ENCODE measurements around the gene ELOVL2.

ELOVL2 gene

DNA sequence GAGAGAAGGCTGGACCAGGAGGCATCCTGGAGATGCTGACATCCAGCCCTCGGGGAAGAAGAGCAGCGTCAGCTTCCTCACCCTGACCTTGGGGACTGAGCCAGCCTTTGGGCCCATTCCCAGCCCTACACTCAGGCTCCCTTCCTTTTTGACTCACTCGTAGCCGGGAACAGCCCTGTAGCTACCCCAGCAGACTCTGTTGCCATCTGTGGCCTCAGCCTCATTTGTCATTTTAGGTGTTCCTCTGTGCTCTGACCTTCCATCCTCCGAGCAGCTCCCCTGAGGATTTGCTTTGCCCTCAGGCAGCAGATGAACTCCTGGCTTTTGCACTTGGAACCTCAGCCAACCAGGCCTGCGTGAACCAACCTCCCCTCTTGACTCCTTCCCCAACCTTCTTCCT, 67.5 kb downstream of the ELOVL2 start:
- no peak for DNase-seq

- DNase-seq: no peak
Observed at GRCh38 chr6:10972196-10972595, 71.9 kb downstream of the ELOVL2 start.

GRCh38 chr6:10970731-10971130, 73.4 kb downstream of the ELOVL2 start:
- no peak for DNase-seq

DNA sequence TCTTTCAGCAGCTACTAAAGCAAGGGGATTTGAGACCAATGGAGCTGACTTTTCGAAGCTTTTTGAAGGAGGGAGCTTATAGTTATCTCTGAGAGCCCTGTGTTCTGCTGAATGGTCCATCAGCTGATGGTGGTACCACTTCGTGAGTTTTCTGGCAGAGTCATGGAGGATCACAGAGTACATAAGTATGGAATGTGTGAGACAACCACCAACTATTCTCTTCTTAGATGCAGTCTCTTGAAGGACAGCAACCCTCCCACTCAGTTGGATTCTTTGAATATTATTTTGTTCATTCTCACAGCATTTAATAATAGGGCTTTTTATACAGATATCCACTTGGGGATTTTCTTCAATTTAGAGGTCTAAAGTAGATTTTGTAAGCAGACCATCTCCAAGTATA, 75.3 kb downstream of the ELOVL2 start:
- DNase-seq: no peak

GRCh38 chr6:10964684-10965083, 79.4 kb downstream of the ELOVL2 start:
- no peak for DNase-seq

- DNase-seq: no peak
Observed at GRCh38 chr6:10963113-10963512, 81.0 kb downstream of the ELOVL2 start.

GRCh38 chr6:10962673-10963072, 81.4 kb downstream of the ELOVL2 start:
- DNase-seq: no peak

DNA sequence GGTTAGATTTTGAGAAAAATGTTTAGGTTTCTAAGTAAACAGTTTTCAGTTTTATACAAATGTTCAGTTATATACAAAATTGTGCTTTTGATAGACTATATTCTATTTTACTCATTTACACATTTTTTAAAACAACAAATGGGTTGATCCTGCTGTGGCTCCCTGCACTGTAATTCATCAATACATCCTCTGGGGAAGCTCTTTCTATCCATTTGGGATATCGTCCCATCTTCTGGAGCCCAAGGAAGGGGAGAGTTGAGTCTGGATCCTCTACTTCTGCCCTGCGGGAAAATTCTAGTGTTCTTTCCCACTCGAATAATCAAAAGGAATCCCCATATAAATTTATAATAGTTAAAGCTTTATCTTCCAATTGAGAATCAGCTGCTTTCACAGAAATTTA, 82.3 kb downstream of the ELOVL2 start:
- no peak for DNase-seq

DNA sequence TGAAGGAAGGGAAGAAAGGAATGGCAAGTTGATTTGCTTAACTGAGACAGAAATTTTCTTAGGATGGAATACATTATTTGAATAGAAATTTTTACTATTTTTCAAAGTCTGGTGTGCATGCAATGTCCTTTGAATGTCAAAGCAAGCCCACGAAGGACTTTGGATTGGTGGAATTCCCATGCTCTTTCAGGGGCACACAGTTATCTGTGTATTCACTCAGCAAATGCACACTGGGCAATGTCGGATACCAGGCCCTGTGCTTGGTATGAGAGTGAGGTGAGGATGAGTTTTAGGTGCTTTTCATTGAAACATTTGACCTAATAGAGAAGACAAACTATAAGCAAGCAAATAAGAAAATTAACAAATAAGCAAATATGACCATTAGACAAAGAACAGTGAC, 83.9 kb downstream of the ELOVL2 start:
- no peak for DNase-seq

GRCh38 chr6:10957414-10957886, 86.7 kb downstream of the ELOVL2 start:
- no peak for DNase-seq

GRCh38 chr6:10956776-10957175, 87.3 kb downstream of the ELOVL2 start:
- no peak for DNase-seq

- DNase-seq: peak; percentile 78
Observed at GRCh38 chr6:10954590-10955010, 89.5 kb downstream of the ELOVL2 start.

DNA sequence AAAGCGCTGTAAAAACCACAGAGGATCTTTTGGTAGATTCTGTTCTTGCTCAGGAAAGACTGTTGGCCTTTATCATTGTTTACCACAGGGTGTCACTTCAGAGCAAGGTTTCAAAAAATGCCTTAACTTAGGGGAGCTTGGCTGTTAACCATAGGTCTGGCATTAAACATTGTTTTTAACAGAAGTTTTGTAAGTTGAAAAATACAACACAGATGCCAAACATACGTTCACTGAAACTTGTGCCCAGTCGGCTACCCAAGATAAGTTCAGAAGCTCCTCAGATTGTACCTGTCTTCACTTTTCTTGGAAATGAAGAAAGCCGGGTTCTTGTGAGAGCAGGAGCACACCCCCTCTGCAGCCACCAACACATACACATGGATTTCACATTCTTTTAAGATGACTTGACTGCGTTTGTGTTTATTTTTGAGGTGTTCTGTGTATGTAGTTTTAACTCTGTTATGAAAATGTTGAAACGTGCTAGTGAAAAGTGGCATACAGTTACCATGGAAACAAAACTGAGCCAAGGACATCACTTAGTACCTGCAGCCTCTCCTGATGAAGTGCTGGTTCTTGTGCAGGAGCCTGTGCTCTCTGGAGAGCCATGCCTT, 92.3 kb downstream of the ELOVL2 start:
- DNase-seq: no peak

DNA sequence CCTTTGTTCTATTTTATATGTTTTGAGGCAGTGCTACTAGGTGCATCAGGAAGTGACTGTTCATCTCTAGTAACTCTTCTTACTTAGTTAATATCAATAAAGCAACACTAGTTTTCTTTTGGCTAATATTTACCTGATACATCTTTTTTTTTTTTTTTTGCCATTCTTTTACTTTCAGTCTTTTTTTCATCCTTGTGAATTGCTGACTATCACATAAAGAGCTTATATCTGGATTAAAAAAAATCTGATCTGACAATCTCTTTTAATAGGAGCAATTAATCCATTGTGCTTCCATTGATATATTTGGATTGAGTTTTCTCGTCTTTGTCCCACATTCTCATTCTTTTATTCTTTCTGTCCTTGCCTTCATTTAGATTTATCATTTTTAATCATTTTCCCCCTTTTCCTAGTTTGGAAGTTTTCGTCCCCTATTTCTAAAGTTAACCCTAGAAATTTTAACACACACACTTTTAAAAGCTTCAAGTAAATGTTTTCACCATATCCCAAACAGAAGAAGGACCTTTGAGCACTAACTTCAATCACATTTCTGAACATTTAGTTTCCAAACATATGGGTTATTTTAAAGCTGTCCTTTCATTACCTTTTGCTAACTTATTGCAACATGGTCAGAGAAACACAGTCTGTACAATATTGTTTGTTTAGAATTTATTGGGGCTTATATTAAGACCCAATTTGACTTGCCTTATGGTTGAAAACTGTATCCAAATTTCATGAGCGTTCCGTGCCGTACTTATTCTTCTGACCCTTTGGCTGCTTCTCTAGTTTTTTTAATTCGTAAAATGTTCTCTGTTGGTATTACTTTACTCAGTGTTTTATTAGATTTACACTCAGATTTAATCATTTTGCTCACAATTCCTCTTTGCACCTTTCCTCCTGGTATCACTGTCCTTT, 94.3 kb downstream of the ELOVL2 start:
- no peak for DNase-seq

DNA sequence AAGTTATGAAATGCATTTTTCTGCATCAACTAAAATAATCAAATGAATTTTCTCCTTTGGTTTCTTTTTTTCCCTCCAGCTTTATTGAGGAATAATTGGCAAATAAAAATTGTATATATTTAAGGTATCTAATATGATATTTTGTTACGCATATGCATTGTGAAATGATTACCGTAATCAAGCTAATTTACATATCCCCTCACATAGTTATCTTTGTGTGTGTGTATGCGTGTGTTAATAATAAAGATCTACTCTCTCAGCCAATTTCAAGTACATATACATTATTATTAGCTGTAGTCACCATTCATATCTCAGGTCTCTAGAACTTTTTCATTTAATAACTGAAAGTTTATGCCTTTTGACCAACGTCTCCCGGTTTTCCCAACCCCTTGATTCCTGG, 96.1 kb downstream of the ELOVL2 start:
- no peak for DNase-seq

DNA sequence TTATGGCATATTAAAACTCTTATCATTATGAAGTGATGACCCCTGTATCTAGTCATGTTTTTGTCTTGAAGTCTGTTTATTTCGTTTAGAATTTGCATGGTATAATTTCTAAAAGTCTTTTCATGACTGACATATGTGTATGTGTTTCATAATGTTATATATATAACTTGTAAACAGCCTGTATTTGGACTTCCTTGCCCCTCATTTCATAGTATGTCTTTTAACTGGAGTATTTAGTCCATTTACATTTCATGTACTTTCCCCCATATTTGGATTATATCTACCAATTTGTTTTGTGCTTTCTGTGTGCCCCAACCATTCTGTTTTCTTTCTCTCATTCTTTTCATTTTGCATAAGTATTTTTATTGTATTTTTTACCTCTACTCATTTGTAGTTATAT, 98.3 kb downstream of the ELOVL2 start:
- no peak for DNase-seq

DNA sequence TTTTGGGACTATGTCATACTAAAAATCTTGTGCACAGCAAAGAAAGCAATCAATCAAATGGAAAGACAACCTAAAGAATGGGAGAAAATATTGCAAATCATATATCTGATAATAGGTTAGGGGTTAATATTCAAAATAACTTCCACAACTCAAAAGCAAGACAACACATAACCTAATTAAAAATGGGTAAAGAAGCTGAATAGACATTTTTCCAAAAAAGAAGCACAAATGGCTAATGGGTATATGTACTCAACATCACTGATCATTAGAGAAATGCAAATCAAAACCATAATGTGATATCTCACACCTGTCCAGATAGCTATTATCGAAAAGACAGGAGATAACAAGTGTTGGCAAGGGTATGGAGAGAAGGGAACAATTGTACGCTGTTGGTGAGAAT, 104.3 kb downstream of the ELOVL2 start:
- no peak for DNase-seq

DNA sequence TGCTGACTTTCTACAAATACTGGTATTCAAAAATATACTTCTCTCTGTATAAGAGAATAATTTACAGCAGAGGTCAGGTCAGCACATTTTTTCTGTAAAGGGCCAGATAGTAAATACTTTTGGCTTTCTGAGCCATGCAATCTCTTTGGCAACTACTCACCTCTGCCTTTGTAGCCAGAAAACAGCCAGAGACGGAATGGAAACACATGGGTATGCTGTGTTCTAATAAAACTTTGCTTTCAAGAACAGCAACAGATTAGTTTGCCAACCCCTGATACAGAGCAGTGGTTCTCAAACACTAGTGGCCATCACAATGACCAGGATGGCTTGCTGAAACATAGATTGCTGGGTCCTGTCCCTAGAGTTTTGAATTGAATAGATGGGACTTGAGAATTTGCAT, 111.0 kb downstream of the ELOVL2 start:
- no peak for DNase-seq

Data from right hindlimb (tissue), 1 donor.